SK-N-SH (cell line): Measurements from ENCODE around the gene RNF44.

ENCODE experiments used
- CTCF ChIP-seq: fragments of 200-600 bp; sonication (generic); IDR thresholded peaks from 2 replicates; pipeline ENCODE4 v1.6.1; 2017; ENCODE audit warnings: antibody characterized with exemption, mild to moderate bottlenecking, moderate library complexity
- NFIC ChIP-seq: IDR thresholded peaks from 2 replicates; pipeline ENCODE4 v1.4.0; 2012; ENCODE audit warnings: borderline replicate concordance
- POLR2AphosphoS5 ChIP-seq: IDR thresholded peaks from 2 replicates; pipeline ENCODE4 v1.6.1; 2012; ENCODE audit warnings: low read depth, low read length

- TF ChIP-seq CTCF (no peak), POLR2AphosphoS5 (no peak), NFIC (no peak)
Measured at GRCh38 chr5:176508603-176509002, 28.6 kb downstream of the RNF44 start.
